ENCODE data around the gene MTR. TPM values are rescaled to one million over a fixed set of nuclear protein-coding genes. Genes with fewer than 3 reads are reported as not detected.

MTR gene
- total RNA-seq, 2 experiments from 2014 or later = 22.3 to 63.8 TPM

GRCh38 chr1:236785477-236785876, 9.6 kb upstream of the MTR start:
- intact Hi-C loops (cut with micrococcal nuclease; ENCODE audit: unreplicated experiment) = no loop called here
- CTCF ChIA-PET (ENCODE audit: unreplicated experiment) = no interaction called here
- Histone ChIP-seq H3K79me2 (ENCODE audit: insufficient read depth, low read depth, low read length) (no peaks in the 10 kb centered on the region), H3K4me2 (ENCODE audit: low read length) (no peak overlapping the region), H3K9me3 (ENCODE audit: low read length) (no peaks in the 10 kb centered on the region), H3K4me3 (ENCODE audit: low read depth, low read length, poor library complexity, severe bottlenecking) (no peak overlapping the region), H3K27ac (ENCODE audit: low read depth, low read length, poor library complexity, severe bottlenecking) (no peak overlapping the region), H3K4me1 (ENCODE audit: insufficient read depth, low read length, poor library complexity, severe bottlenecking) (no peaks in the 10 kb centered on the region), H3K36me3 (ENCODE audit: insufficient read depth, low read length) (no peaks in the 10 kb centered on the region), H2AFZ (ENCODE audit: low read length) (no peak overlapping the region), H4K20me1 (ENCODE audit: insufficient read depth, low read length) (no peaks in the 10 kb centered on the region), H3K9me2 (ENCODE audit: insufficient read depth, low read length) (no peaks in the 10 kb centered on the region)
- POLR2A ChIA-PET = interaction anchor here (0.9 to 1.1 kb wide), 2 partner anchors 8 to 74 kb away, joined by 3 read pairs; no protein-coding TSS in a partner anchor
- DNase-seq (ENCODE audit: low spot score) = no peak
- BruUV-seq (replicated peaks) = no TSS peak
- TF ChIP-seq EZH2phosphoT487 (IDR thresholded peaks at IDR 0.05; ENCODE audit: borderline replicate concordance, low read depth, low read length) (no peak), CTCF (conservative IDR thresholded peaks at IDR 0.05; ENCODE audit: low read length) (no peak)

- Histone ChIP-seq H3K4me2 (ENCODE audit: low read length) (no peak overlapping the region), H3K4me3 (ENCODE audit: low read depth, low read length, poor library complexity, severe bottlenecking) (no peak overlapping the region), H4K20me1 (ENCODE audit: insufficient read depth, low read length) (no peaks in the 10 kb centered on the region), H3K9me2 (ENCODE audit: insufficient read depth, low read length) (no peaks in the 10 kb centered on the region), H3K4me1 (ENCODE audit: insufficient read depth, low read length, poor library complexity, severe bottlenecking) (no peaks in the 10 kb centered on the region), H3K27ac (ENCODE audit: low read depth, low read length, poor library complexity, severe bottlenecking) (no peak overlapping the region), H3K36me3 (ENCODE audit: insufficient read depth, low read length) (no peaks in the 10 kb centered on the region), H3K79me2 (ENCODE audit: insufficient read depth, low read depth, low read length) (no peaks in the 10 kb centered on the region), H2AFZ (ENCODE audit: low read length) (no peak overlapping the region), H3K9me3 (ENCODE audit: low read length) (no peaks in the 10 kb centered on the region)
- intact Hi-C loops (cut with micrococcal nuclease; ENCODE audit: unreplicated experiment) = no loop called here
- ChIA-PET CTCF (ENCODE audit: unreplicated experiment) (no interaction called here), POLR2A (interaction anchor here (0.6 to 0.9 kb wide), 3 partner anchors 8 to 1446 kb away, joined by 3 to 4 read pairs (median 3); partner anchors contain the start of gene MTR)
- no TSS peak for BruUV-seq (replicated peaks)
- TF ChIP-seq CTCF (conservative IDR thresholded peaks at IDR 0.05; ENCODE audit: low read length) (no peak), EZH2phosphoT487 (IDR thresholded peaks at IDR 0.05; ENCODE audit: borderline replicate concordance, low read depth, low read length) (no peak)
- DNase-seq (ENCODE audit: low spot score) = no peak
Measured at GRCh38 chr1:236786453-236786852, 8.6 kb upstream of the MTR start.

- Histone ChIP-seq H3K36me3 (ENCODE audit: insufficient read depth, low read length) (peaks cover 6% of the 10 kb centered on the region), H3K27ac (ENCODE audit: low read depth, low read length, poor library complexity, severe bottlenecking) (no peak overlapping the region), H3K4me2 (ENCODE audit: low read length) (peak overlapping the region; percentile 80), H3K9me2 (ENCODE audit: insufficient read depth, low read length) (no peaks in the 10 kb centered on the region), H4K20me1 (ENCODE audit: insufficient read depth, low read length) (peaks cover 5% of the 10 kb centered on the region; the same call in 1 of the 2 replicates), H3K4me3 (ENCODE audit: low read depth, low read length, poor library complexity, severe bottlenecking) (peak overlapping the region; percentile 99), H2AFZ (ENCODE audit: low read length) (peak overlapping the region; percentile 100), H3K9me3 (ENCODE audit: low read length) (no peaks in the 10 kb centered on the region; the same call in 1 of the 2 replicates), H3K79me2 (ENCODE audit: insufficient read depth, low read depth, low read length) (peaks cover 43% of the 10 kb centered on the region), H3K4me1 (ENCODE audit: insufficient read depth, low read length, poor library complexity, severe bottlenecking) (peaks cover 27% of the 10 kb centered on the region)
- ChIA-PET CTCF (ENCODE audit: unreplicated experiment) (interaction anchor here (0.9 kb wide), 1 partner anchor 37 kb away, joined by 3 read pairs; no protein-coding TSS in a partner anchor), POLR2A (interaction anchor here (0.6 to 3.5 kb wide), 14 partner anchors 8 to 695 kb away, joined by 3 to 20 read pairs (median 4); partner anchors contain the start of gene HEATR1)
- DNase-seq (ENCODE audit: low spot score) = no peak
- BruUV-seq (replicated peaks) = no TSS peak
- intact Hi-C loops (cut with micrococcal nuclease; ENCODE audit: unreplicated experiment) = loop anchor here (1.0 to 5.0 kb wide), 3 partner anchors 190 to 928 kb away; partner anchors contain the start of genes ERO1B, HEATR1 and LYST
- TF ChIP-seq EZH2phosphoT487 (IDR thresholded peaks at IDR 0.05; ENCODE audit: borderline replicate concordance, low read depth, low read length) (no peak), CTCF (conservative IDR thresholded peaks at IDR 0.05; ENCODE audit: low read length) (no peak)
Measured at GRCh38 chr1:236794585-236795034, 482 bp upstream of the MTR start.

Measured in OCI-LY7 (cell line).